A673 (cell line): ENCODE data around the gene TENM3. TPM values are rescaled to one million over a fixed set of nuclear protein-coding genes. Genes with fewer than 3 reads are reported as not detected.

Source experiments
- BruUV-seq: library from RNA; stranded (reverse); fragments of 400-500 nt; replicated peaks from 2 replicates; lab custom pipeline; 2021; lab: Mats Ljungman, UMichigan
- CTCF ChIA-PET: fragments of 300-600 bp; sonication (Branson Sonifier 250); formaldehyde crosslinking; loops from one replicate; lab custom pipeline; 2022; ENCODE audit warnings: antibody characterized with exemption; lab: Charles Lee
- POLR2A ChIA-PET: fragments of 300-600 bp; sonication (Branson Sonifier 250); formaldehyde crosslinking; loops from one replicate; lab custom pipeline; 2022; ENCODE audit warnings: antibody characterized with exemption; ENCODE audit not compliant: low non-redundant PET; lab: Charles Lee
- DNase-seq: peaks from one replicate; pipeline ENCODE4 v3.0.0-alpha.2; 2015; ENCODE audit warnings: low spot score
- H3K27ac ChIP-seq: fragments of 200-600 bp; sonication (generic); 2 replicates; pipeline ENCODE4 v1.5.1; 2016; ENCODE audit warnings: mixed run types, low read depth, mild to moderate bottlenecking, mixed read lengths, antibody characterized with exemption, low read length; ENCODE audit not compliant: poor library complexity, severe bottlenecking
- H3K27me3 ChIP-seq: fragments of 200-600 bp; sonication (generic); replicated peaks from 2 replicates; pipeline ENCODE4 v1.6.1; 2017; ENCODE audit warnings: mixed run types, low read depth, mild to moderate bottlenecking, mixed read lengths, antibody characterized with exemption, low read length; ENCODE audit not compliant: insufficient read depth, poor library complexity
- H3K36me3 ChIP-seq: fragments of 200-600 bp; sonication (generic); 2 replicates; pipeline ENCODE4 v1.6.1; 2016; ENCODE audit warnings: mixed run types, mild to moderate bottlenecking, mixed read lengths, antibody characterized with exemption, low read length; ENCODE audit not compliant: insufficient read depth, poor library complexity, severe bottlenecking
- H3K4me1 ChIP-seq: fragments of 200-600 bp; sonication (generic); 2 replicates; pipeline ENCODE4 v1.6.1; 2017; ENCODE audit warnings: mixed run types, mild to moderate bottlenecking, mixed read lengths, antibody characterized with exemption, low read length; ENCODE audit not compliant: insufficient read depth, poor library complexity, severe bottlenecking
- H3K4me3 ChIP-seq: fragments of 200-600 bp; sonication (generic); 2 replicates; pipeline ENCODE4 v1.5.1; 2016; ENCODE audit warnings: low read depth, mixed run types, mild to moderate bottlenecking, mixed read lengths, low read length; ENCODE audit not compliant: poor library complexity, severe bottlenecking
- H3K9me3 ChIP-seq: fragments of 200-600 bp; sonication (generic); 2 replicates; pipeline ENCODE4 v1.6.1; 2016; ENCODE audit warnings: mixed run types, low read depth, mild to moderate bottlenecking, mixed read lengths, antibody characterized with exemption, low read length; ENCODE audit not compliant: poor library complexity, severe bottlenecking
- CTCF ChIP-seq: fragments of 300-800, 200-600 bp; sonication (generic); conservative IDR thresholded peaks from 2 replicates; pipeline ENCODE4 v1.5.1; 2017; ENCODE audit warnings: low read depth, mild to moderate bottlenecking, antibody characterized with exemption, low read length, moderate library complexity, mixed read lengths
- EZH2 ChIP-seq: fragments of 200-600 bp; sonication (generic); IDR thresholded peaks from 2 replicates; pipeline ENCODE4 v1.6.1; 2017; ENCODE audit warnings: borderline replicate concordance, low read depth, mild to moderate bottlenecking, mixed read lengths, antibody characterized with exemption, low read length; ENCODE audit not compliant: poor library complexity, severe bottlenecking
- intact Hi-C: fragments of 100-400 bp; cut with micrococcal nuclease; formaldehyde crosslinking; loops from one replicate; pipeline ENCODE4 v1.10.0; 2022; ENCODE audit not compliant: unreplicated experiment
- total RNA-seq: library from RNA; stranded (reverse); gene quantifications from 2 replicates; pipeline ENCODE4 v1.2.3, GENCODE V29; 2021

The TENM3 gene
- total RNA-seq, 1 experiment from 2014 or later: 26.4 TPM

GRCh38 chr4:182454440-182455013 is 211.3 kb downstream of the TENM3 start:
- Histone ChIP-seq H3K27ac (no peak overlapping the region), H3K4me1 (peaks cover 4% of the 10 kb centered on the region), H3K9me3 (no peaks in the 10 kb centered on the region), H3K4me3 (no peak overlapping the region), H3K36me3 (no peaks in the 10 kb centered on the region), H3K27me3 (peaks cover 13% of the 10 kb centered on the region)
- intact Hi-C loops: no loop called here
- ChIA-PET CTCF (no interaction called here), POLR2A (no interaction called here)
- TF ChIP-seq EZH2 (no peak), CTCF (no peak)
- no TSS peak for BruUV-seq
- no peak for DNase-seq

GRCh38 chr4:182465114-182465513 is 221.9 kb downstream of the TENM3 start:
- no peaks in the 10 kb centered on the region for H3K4me1 ChIP-seq
- no peak overlapping the region for H3K4me3 ChIP-seq
- no peak overlapping the region for H3K27ac ChIP-seq
- no peaks in the 10 kb centered on the region for H3K36me3 ChIP-seq
- DNase-seq: no peak
- TF ChIP-seq EZH2: no peak
- TF ChIP-seq CTCF: no peak
- H3K27me3 ChIP-seq: no peaks in the 10 kb centered on the region
- ChIA-PET CTCF (no interaction called here), POLR2A (no interaction called here)
- intact Hi-C loops: no loop called here
- no peaks in the 10 kb centered on the region for H3K9me3 ChIP-seq
- no TSS peak for BruUV-seq

DNA sequence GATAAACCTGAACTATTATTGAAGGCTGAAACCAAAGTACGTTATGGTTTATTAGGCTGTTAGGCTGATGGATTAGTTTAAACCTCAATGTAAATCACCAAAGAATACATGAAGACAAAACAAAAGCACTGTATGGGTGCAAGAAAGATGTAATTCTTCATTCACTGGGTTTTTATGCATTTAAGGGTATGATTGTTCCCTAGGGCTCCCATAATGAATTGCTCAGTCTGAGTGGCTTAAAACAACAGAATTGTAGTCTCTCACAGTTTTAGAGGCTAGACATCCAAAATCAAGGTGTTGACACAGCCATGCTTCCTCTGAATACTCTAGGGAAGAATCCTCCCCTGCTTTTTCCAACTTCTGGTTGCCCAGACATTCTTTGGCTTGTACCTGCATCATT is 222.8 kb downstream of the TENM3 start:
- DNase-seq: no peak
- Histone ChIP-seq H3K27me3 (no peaks in the 10 kb centered on the region), H3K4me1 (no peaks in the 10 kb centered on the region), H3K27ac (no peak overlapping the region), H3K4me3 (no peak overlapping the region), H3K36me3 (no peaks in the 10 kb centered on the region), H3K9me3 (no peaks in the 10 kb centered on the region)
- no TSS peak for BruUV-seq
- ChIA-PET POLR2A (no interaction called here), CTCF (no interaction called here)
- TF ChIP-seq EZH2 (no peak), CTCF (no peak)
- intact Hi-C loops: no loop called here
